Astrocyte (in vitro differentiated cells and primary cell): Measurements from ENCODE around the gene CATSPERB. TPM values are rescaled to one million over a fixed set of nuclear protein-coding genes. Genes with fewer than 3 reads are reported as not detected.

Experiments
- DNase-seq: peaks from one replicate; pipeline ENCODE4 v3.0.0-alpha.2; 2010; ENCODE audit warnings: low read depth
- FAIRE-seq: peaks from 2 replicates; lab custom pipeline; 2011; peaks lifted over from hg19 to GRCh38; lab: Jason Lieb, UNC
- H2AFZ ChIP-seq: 2 replicates; pipeline ENCODE4 v1.6.0; 2012; ENCODE audit warnings: low read depth, low read length, inconsistent platforms
- H3K27ac ChIP-seq: 2 replicates; pipeline ENCODE4 v1.5.1; 2011; ENCODE audit warnings: low read depth, low read length, inconsistent platforms
- H3K27me3 ChIP-seq: 2 replicates; pipeline ENCODE4 v1.6.0; 2011; ENCODE audit warnings: low read length, inconsistent platforms; ENCODE audit not compliant: insufficient read depth
- H3K36me3 ChIP-seq: 2 replicates; pipeline ENCODE4 v1.5.1; 2011; ENCODE audit warnings: low read length, inconsistent platforms; ENCODE audit not compliant: insufficient read depth
- H3K4me1 ChIP-seq: 2 replicates; pipeline ENCODE4 v1.5.1; 2011; ENCODE audit warnings: low read length, inconsistent platforms; ENCODE audit not compliant: insufficient read depth
- H3K4me2 ChIP-seq: 2 replicates; pipeline ENCODE4 v1.6.0; 2012; ENCODE audit warnings: low read length, inconsistent platforms
- H3K4me3 ChIP-seq: 2 replicates; pipeline ENCODE4 v1.5.1; 2011; ENCODE audit warnings: low read depth, mild to moderate bottlenecking, low read length, inconsistent platforms; ENCODE audit not compliant: insufficient read depth
- H3K79me2 ChIP-seq: 2 replicates; pipeline ENCODE4 v1.6.0; 2012; ENCODE audit warnings: mild to moderate bottlenecking, low read length, inconsistent platforms; ENCODE audit not compliant: insufficient read depth
- H3K9ac ChIP-seq: 2 replicates; pipeline ENCODE4 v1.6.0; 2012; ENCODE audit warnings: mild to moderate bottlenecking, low read length, inconsistent platforms
- H3K9me3 ChIP-seq: 2 replicates; pipeline ENCODE4 v1.5.1; 2012; ENCODE audit warnings: low read depth, mild to moderate bottlenecking, low read length, inconsistent platforms; ENCODE audit not compliant: insufficient read depth
- H4K20me1 ChIP-seq: 2 replicates; pipeline ENCODE4 v1.6.0; 2012; ENCODE audit warnings: low read length, inconsistent platforms; ENCODE audit not compliant: insufficient read depth
- H3K27ac Mint-ChIP-seq: one replicate; pipeline ENCODE4 v1.8.0; 2021; ENCODE audit warnings: mild to moderate bottlenecking, mixed read lengths; ENCODE audit not compliant: unreplicated experiment
- H3K27me3 Mint-ChIP-seq: one replicate; pipeline ENCODE4 v1.8.0; 2021; ENCODE audit warnings: low read depth, mixed read lengths; ENCODE audit not compliant: unreplicated experiment
- H3K36me3 Mint-ChIP-seq: one replicate; pipeline ENCODE4 v1.8.0; 2021; ENCODE audit warnings: low read depth, mixed read lengths; ENCODE audit not compliant: unreplicated experiment
- H3K4me1 Mint-ChIP-seq: one replicate; pipeline ENCODE4 v1.8.0; 2021; ENCODE audit warnings: low read depth, mixed read lengths; ENCODE audit not compliant: unreplicated experiment
- H3K4me3 Mint-ChIP-seq: one replicate; pipeline ENCODE4 v1.8.0; 2021; ENCODE audit warnings: mild to moderate bottlenecking, moderate library complexity, mixed read lengths; ENCODE audit not compliant: unreplicated experiment
- H3K9me3 Mint-ChIP-seq: one replicate; pipeline ENCODE4 v1.8.0; 2021; ENCODE audit warnings: mild to moderate bottlenecking, mixed read lengths; ENCODE audit not compliant: unreplicated experiment
- EZH2 ChIP-seq: IDR thresholded peaks from 2 replicates; pipeline ENCODE4 v1.6.1; 2012; ENCODE audit warnings: mild to moderate bottlenecking, low read length, inconsistent platforms; ENCODE audit not compliant: insufficient read depth
- total RNA-seq: library from RNA; stranded (reverse); gene quantifications from 2 replicates; pipeline ENCODE4 v1.2.1, GENCODE V29; 2021
- TF ChIP-seq, protein P1 (sequence below): IDR thresholded peaks from 2 replicates; pipeline ENCODE4 v1.5.1; 2011; ENCODE audit warnings: low read depth, mild to moderate bottlenecking, inconsistent platforms, low read length, moderate library complexity; ENCODE audit not compliant: insufficient read depth

The CATSPERB gene
- total RNA-seq, 1 donor from 2014 or later: 0.11 TPM

DNA sequence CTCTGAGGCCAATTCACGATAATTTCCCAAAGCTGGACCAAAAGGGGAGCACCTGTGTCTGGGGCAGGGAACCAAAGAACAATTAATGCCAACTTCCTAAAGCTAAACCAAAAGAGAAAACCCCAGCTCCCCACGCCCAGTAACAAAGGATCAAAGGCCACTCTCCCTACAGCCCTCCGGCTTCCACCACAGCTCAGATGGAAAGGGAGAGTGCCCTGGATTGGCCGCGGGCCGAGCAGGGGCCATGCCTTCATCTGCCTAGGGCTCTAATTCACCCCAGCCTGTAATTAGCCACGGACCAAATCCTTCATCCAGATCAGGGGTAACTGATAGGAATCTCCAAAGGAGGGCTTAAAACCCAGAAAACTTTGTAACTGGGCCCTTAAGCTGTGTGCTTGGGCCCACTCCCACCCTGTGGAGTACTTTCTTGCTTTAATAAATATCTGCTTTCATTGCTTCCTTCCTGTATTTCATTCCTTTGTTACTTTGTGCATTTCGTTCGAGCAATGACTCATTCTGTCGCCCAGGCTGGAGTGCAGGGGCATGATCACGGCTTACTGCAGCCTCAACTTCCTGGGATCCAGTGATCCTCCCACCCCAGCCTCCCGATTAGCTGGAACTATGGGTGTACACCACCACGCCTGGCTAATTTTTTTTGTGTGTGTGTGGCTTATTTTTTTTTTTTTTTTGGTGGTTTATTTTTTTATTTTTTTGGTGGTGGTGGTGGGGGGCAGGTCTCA, 156.2 kb downstream of the CATSPERB start:
- no peaks in the 10 kb centered on the region for H3K36me3 ChIP-seq
- H3K4me1 ChIP-seq: peaks cover 6% of the 10 kb centered on the region
- no peak overlapping the region for H2AFZ ChIP-seq
- H3K9me3 ChIP-seq: no peaks in the 10 kb centered on the region
- H3K9me3 Mint-ChIP-seq: peaks cover 6% of the 10 kb centered on the region
- peaks cover 41% of the 10 kb centered on the region for H3K27me3 Mint-ChIP-seq
- no peaks in the 10 kb centered on the region for H3K4me1 Mint-ChIP-seq
- H3K4me2 ChIP-seq: no peak overlapping the region
- no peak overlapping the region for H3K4me3 Mint-ChIP-seq
- H3K36me3 Mint-ChIP-seq: peaks cover 3% of the 10 kb centered on the region
- no peak for TF ChIP-seq EZH2
- TF ChIP-seq, protein P1, sequence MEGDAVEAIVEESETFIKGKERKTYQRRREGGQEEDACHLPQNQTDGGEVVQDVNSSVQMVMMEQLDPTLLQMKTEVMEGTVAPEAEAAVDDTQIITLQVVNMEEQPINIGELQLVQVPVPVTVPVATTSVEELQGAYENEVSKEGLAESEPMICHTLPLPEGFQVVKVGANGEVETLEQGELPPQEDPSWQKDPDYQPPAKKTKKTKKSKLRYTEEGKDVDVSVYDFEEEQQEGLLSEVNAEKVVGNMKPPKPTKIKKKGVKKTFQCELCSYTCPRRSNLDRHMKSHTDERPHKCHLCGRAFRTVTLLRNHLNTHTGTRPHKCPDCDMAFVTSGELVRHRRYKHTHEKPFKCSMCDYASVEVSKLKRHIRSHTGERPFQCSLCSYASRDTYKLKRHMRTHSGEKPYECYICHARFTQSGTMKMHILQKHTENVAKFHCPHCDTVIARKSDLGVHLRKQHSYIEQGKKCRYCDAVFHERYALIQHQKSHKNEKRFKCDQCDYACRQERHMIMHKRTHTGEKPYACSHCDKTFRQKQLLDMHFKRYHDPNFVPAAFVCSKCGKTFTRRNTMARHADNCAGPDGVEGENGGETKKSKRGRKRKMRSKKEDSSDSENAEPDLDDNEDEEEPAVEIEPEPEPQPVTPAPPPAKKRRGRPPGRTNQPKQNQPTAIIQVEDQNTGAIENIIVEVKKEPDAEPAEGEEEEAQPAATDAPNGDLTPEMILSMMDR: no peak
- no peaks in the 10 kb centered on the region for H3K27me3 ChIP-seq
- no peaks in the 10 kb centered on the region for H3K79me2 ChIP-seq
- DNase-seq: no peak
- FAIRE-seq: no peak
- no peak overlapping the region for H3K9ac ChIP-seq
- H3K4me3 ChIP-seq: no peak overlapping the region
- H3K27ac ChIP-seq: no peak overlapping the region
- no peaks in the 10 kb centered on the region for H4K20me1 ChIP-seq
- H3K27ac Mint-ChIP-seq: no peak overlapping the region

DNA sequence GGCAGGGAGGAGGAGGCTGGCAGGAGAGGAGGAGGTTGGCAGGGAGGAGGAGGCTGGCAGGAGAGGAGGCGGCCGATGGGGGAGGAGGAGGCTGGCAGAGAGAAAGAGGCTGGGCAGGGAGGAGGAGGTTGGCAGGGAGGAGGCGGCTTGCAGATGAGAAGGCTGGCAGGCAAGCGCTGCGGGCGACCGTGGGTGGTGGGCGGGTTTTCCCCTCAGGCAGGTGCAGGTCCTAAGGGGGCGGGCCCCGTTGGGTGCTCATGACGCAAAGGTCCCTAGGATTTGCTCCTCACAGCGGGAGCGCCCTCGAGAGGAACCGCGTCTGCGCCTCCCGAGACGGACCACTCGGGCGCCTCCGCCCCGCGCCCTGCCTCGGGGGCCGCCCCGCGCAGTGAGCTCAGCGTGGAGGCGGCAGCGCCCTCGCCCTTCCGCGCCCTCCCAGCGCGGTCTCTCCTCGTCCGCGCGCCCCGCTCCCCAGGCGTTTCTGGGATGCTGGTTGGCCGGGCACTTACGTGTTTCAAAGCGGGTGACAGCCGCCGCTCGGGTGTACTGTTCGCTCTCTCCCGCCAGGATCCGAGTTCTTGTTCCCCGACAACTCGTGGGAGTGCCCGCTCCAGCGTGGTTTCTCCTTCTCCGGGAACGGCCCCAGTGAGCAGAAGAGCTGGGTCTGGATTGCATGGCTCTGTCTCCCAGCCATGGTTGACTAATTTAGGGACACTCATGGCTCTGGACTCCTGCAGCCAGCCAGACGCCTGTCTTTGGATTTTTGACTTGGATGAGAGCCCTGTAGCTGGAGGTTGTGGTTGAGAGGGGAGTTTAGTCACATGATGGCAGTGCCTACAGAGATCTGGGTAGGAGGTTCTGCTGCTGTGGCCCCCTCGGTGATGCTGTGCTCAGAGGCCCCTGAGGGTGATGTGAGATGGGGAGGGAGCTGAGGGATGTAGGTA, 157.7 kb downstream of the CATSPERB start:
- Mint-ChIP-seq H3K9me3 (peaks cover 5% of the 10 kb centered on the region), H3K36me3 (peaks cover 3% of the 10 kb centered on the region), H3K4me1 (no peaks in the 10 kb centered on the region), H3K4me3 (peak overlapping the region; percentile 78), H3K27ac (peak overlapping the region; percentile 9), H3K27me3 (peaks cover 28% of the 10 kb centered on the region)
- H3K36me3 ChIP-seq: no peaks in the 10 kb centered on the region
- no peak overlapping the region for H3K27ac ChIP-seq
- H3K9me3 ChIP-seq: no peaks in the 10 kb centered on the region
- no peak for TF ChIP-seq EZH2
- TF ChIP-seq, protein P1: no peak
- peaks cover 6% of the 10 kb centered on the region for H3K4me1 ChIP-seq
- no peaks in the 10 kb centered on the region for H4K20me1 ChIP-seq
- H2AFZ ChIP-seq: peak overlapping the region; percentile 82
- H3K4me3 ChIP-seq: peak overlapping the region; percentile 56
- no peaks in the 10 kb centered on the region for H3K27me3 ChIP-seq
- peak; percentile 30 for DNase-seq
- FAIRE-seq: no peak
- H3K4me2 ChIP-seq: peak overlapping the region; percentile 87
- no peaks in the 10 kb centered on the region for H3K79me2 ChIP-seq
- H3K9ac ChIP-seq: peak overlapping the region; percentile 39
